GM21390 (cell line): ENCODE results near the gene MNT.

Experiments
- ATAC-seq: cut with Tn5 transposase; IDR thresholded peaks from one replicate; pipeline ENCODE4 v1.9.1; 2021; ENCODE audit not compliant: unreplicated experiment

MNT gene

DNA sequence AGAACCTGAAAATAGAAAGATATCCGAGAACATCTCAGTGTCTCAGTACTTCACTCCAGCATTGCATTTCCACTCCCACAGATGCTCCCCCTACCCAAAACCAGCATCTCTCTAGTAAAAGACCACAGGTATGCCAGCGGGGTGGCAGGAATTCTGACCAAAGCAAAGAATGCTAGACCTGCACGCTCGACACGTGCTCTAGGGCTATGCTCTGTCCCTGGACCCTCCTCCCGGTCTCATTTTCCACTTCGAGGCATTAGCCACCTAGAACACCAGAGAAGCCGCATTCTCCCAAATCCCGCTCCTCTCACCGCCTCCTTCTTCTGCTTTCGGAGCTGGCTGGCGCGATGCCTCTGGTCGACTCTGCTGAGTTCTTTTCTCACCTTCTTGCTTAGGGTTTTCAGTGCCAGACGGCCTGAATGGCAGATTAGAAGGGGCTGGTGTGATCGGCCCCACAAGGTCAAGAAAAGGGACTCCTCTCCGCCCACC, 65.1 kb downstream of the MNT start:
- ATAC-seq, result no peak
